Mucosa of descending colon (tissue), 3 donors: ENCODE data around the gene TTF1. TPM values are rescaled to one million over a fixed set of nuclear protein-coding genes. Genes with fewer than 3 reads are reported as not detected.

Experiments used
- ATAC-seq: fragments of 200-7000 bp; cut with Tn5 transposase; one replicate; pipeline ENCODE4 v1.9.1; 2020; ENCODE audit warnings: mild to moderate bottlenecking, moderate library complexity
- DNase-seq, 3 donors: peaks; one replicate each; pipeline ENCODE4 v3.0.0-alpha.2; 2020
- H3K36me3 ChIP-seq: fragments of 200-600 bp; one replicate; pipeline ENCODE4 v1.8.0; 2021; ENCODE audit warnings: low read depth, mild to moderate bottlenecking
- H3K4me1 ChIP-seq: fragments of 200-600 bp; one replicate; pipeline ENCODE4 v1.8.0; 2021; ENCODE audit warnings: low read depth, mild to moderate bottlenecking
- H3K4me3 ChIP-seq: fragments of 200-600 bp; one replicate; pipeline ENCODE4 v1.8.0; 2021; ENCODE audit warnings: mild to moderate bottlenecking
- H3K9me3 ChIP-seq: fragments of 200-600 bp; one replicate; pipeline ENCODE4 v1.8.0; 2021; ENCODE audit warnings: mild to moderate bottlenecking
- CTCF ChIP-seq: fragments of 200-600 bp; IDR thresholded peaks from one replicate; pipeline ENCODE4 v1.8.0; 2022; ENCODE audit warnings: antibody characterized with exemption, mild to moderate bottlenecking
- intact Hi-C, 2 donors: fragments of 100-400 bp; cut with DNase I in 1 of 2; cut with micrococcal nuclease in 1 of 2; formaldehyde crosslinking; loops; one replicate each; pipeline versions ENCODE4 v1.11.0 to v1.11.1; 2022; cut with DNase I, micrococcal nuclease
- total RNA-seq, 3 donors: library from RNA; stranded (reverse); fragmentation: NEBNext Ultra II Directional in 2 of 3; extraction: Animal tissue kit (Norgen Biotek cat#: 25700) in 2 of 3; gene quantifications; one replicate each; pipeline versions ENCODE4 v1.2.1 to v1.2.4, GENCODE V29; 2021 to 2023
- donor health status: DM: no; HTN: no; CAD: no; lungs with moderate emphysema.
- donor health status: DM: no; HTN: no; CAD: no.
- donor health status: DM: no; HTN: yes; CAD: no.

TTF1 gene
- total RNA-seq, 3 donors from 2014 or later, result 9.1 to 15.1 (median 9.7) TPM

DNA sequence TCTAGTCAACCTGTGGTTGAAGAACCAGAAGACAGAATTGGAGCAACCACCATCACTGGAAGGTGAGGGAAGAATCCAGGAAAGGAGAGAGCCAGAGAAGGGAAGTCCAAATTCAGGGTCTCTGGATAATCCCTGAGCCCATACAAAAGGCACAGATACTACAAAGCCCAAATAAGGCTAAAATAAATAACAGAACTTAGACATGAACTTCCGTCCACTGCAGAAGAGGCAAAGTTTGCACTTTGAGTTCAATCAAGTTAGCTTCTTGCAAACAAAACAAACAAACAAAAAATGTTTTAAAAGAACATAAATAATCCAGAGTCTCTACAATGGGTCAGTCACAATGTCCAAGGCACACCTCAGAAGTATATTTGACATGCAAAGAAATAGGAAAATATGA lies 24.4 kb upstream of the TTF1 start:
- Histone ChIP-seq H3K4me1 (no peaks in the 10 kb centered on the region), H3K36me3 (no peaks in the 10 kb centered on the region), H3K9me3 (no peaks in the 10 kb centered on the region), H3K4me3 (no peak overlapping the region)
- no peak for TF ChIP-seq CTCF
- ATAC-seq (no peak), DNase-seq (no peak)
- intact Hi-C loops, result no loop called here

DNA sequence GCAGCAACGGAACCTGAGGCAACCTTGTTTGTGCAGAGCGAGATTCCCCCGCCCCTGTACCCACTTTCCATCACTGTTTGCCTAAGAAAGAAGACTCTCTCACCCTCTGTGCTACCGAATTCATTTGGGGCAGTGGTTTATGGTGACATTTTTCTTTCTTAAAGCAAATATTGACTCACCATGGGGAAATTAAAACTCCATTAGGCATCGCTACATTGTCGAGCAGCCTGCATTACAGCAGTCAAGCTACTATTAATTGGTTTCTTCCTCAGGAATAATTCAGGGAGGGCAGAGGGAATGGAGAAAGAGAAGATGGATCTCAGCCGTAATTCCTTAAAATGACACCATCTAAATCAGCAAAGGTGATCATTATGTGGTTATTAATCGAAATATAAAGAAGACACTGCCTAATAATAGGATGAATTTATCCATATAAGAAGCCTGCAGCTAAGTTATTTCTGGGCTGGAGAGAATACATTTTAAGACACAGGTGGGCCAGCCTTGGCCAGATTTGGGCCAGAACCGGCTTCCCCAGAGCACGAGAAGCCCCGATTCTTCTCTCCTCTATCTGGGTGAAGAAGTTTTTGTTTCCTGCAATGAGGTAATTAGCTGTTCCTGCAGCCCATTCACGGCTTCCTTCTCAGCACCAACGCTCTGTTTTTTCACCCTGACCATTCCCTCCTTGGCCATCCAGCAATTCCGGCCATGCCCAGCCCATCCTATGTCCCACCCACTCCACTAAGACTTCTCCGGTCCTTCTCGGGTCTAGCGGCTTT lies 20.2 kb upstream of the TTF1 start:
- ATAC-seq (no peak), DNase-seq (no peak)
- intact Hi-C loops, result no loop called here
- Histone ChIP-seq H3K4me1 (no peaks in the 10 kb centered on the region), H3K36me3 (no peaks in the 10 kb centered on the region), H3K9me3 (no peaks in the 10 kb centered on the region), H3K4me3 (no peak overlapping the region)
- no peak for TF ChIP-seq CTCF

- intact Hi-C loops, result no loop called here
- DNase-seq (no peak), ATAC-seq (no peak)
- H3K36me3 ChIP-seq, result no peaks in the 10 kb centered on the region
- TF ChIP-seq CTCF, result no peak
- no peak overlapping the region for H3K4me3 ChIP-seq
- H3K4me1 ChIP-seq, result no peaks in the 10 kb centered on the region
- H3K9me3 ChIP-seq, result no peaks in the 10 kb centered on the region
These were observed 19.0 kb upstream of the TTF1 start for GRCh38 chr9:132425675-132426062.

GRCh38 chr9:132424857-132425674 lies 18.4 kb upstream of the TTF1 start:
- H3K36me3 ChIP-seq, result no peaks in the 10 kb centered on the region
- ATAC-seq, result no peak
- intact Hi-C loops, result no loop called here
- no peaks in the 10 kb centered on the region for H3K4me1 ChIP-seq
- no peak overlapping the region for H3K4me3 ChIP-seq
- no peaks in the 10 kb centered on the region for H3K9me3 ChIP-seq
- DNase-seq, result no peak
- TF ChIP-seq CTCF, result no peak

- no peaks in the 10 kb centered on the region for H3K9me3 ChIP-seq
- ATAC-seq (no peak), DNase-seq (no peak)
- no peaks in the 10 kb centered on the region for H3K36me3 ChIP-seq
- intact Hi-C loops, result no loop called here
- no peak overlapping the region for H3K4me3 ChIP-seq
- TF ChIP-seq CTCF, result no peak
- H3K4me1 ChIP-seq, result no peaks in the 10 kb centered on the region
These were observed 16.9 kb upstream of the TTF1 start for GRCh38 chr9:132423503-132423902.
